T-helper 9 cell (primary cell): ENCODE data around the gene GOLPH3.
"Not testable (repeated sequence)": the region's sequence is repeated elsewhere in the genome, so short reads cannot be mapped to it uniquely, and the experiment has no call there.

ENCODE experiments used
- DNase-seq: peaks from one replicate; pipeline ENCODE4 v3.0.0-alpha.2; 2020
- total RNA-seq, 2 donors: gene quantifications; one replicate each; lab custom pipeline; 2026; lab: John Stamatoyannopoulos, UW

GOLPH3 gene
- 94.1 to 133 reads per million in 2 donors for total RNA-seq

GRCh38 chr5:32174011-32174870, at the start of gene GOLPH3:
TSS of gene GOLPH3 (minus strand) at chr5:32174319. CDS start at chr5:32174034, 285 bp downstream.
- DNase-seq, result peak; percentile 90

DNA sequence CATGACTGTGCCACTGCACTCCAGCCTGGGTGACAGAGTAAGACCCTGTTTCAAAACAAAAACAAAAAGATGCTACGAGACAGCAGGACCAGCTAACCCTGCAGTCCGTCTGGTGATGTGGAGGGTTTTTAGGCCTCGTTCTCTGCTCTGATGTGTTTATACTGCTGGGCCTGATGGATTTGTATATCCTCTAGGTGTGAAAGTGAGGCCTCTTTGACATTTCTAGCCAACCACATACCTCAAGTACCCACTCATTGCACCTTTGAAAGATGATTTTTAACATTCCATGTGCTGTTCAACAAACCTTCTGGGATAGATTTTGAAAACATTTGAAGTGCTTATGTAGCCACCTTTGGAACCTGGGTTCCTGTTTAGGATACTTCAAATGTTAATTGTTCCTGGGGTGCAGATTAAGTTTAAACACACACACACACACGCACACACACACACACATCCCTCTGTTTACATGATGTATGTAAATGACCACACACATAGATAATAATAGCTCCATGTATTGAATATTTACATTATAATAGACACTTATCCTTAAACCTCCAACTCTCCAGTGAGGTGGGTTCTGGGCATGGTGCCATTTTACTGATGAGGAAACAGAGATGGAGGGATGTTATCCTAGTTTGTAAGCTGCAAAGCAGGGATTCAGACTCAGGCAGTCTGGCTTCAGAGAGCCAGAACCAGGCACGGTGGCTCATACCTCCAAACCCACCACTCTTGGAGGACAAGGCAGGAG, 48.8 kb upstream of the GOLPH3 start:
- no peak for DNase-seq

DNA sequence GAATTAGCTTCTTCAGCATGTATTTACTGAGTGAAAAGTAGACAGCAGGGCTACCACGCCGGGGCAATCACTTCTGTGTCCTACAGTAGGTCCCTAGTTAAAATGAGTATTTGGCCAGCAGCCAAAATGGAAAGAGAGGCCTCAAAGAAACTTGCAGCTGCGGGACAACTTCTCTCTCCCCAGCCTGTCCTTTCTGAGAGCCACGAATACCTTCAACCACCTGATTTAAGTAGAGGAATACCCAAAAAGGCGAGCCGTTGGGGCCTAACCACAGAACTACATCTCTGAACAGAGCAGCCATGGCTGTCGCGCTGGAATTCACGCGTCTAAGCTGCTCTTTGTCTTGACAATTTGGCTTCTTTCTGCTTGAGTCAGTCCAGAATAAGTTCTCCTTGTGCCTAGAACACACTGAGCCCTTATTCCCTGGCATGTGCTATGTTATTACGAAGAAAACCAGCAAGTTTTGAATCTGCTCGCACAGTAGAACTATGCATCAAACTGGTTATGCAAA, 43.8 kb upstream of the GOLPH3 start:
- DNase-seq, result no peak

DNA sequence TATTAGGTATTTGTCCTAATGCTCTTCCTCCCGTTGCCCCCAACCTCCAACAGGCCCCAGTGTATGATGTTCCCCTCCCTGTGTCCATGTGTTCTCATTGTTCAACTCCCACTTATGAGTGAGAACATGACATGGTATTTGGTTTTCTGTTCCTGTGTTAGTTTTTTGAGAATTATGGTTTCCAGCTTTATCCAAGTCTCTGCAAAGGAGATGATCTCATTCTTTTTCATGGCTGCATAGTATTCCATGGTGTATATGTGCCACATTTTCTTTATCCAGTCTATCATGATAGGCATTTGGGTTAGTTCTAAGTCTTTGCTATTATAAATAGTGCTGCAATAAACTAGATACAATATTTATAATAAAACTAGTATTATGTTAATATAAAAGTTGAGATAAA, 40.2 kb upstream of the GOLPH3 start:
- DNase-seq, result not testable (repeated sequence)

- DNase-seq, result no peak
These were observed 36.0 kb upstream of the GOLPH3 start for GRCh38 chr5:32210151-32210550.

GRCh38 chr5:32208837-32209236, 34.7 kb upstream of the GOLPH3 start:
- not testable (repeated sequence) for DNase-seq

GRCh38 chr5:32207355-32207634, 33.2 kb upstream of the GOLPH3 start:
- DNase-seq, result no peak

DNA sequence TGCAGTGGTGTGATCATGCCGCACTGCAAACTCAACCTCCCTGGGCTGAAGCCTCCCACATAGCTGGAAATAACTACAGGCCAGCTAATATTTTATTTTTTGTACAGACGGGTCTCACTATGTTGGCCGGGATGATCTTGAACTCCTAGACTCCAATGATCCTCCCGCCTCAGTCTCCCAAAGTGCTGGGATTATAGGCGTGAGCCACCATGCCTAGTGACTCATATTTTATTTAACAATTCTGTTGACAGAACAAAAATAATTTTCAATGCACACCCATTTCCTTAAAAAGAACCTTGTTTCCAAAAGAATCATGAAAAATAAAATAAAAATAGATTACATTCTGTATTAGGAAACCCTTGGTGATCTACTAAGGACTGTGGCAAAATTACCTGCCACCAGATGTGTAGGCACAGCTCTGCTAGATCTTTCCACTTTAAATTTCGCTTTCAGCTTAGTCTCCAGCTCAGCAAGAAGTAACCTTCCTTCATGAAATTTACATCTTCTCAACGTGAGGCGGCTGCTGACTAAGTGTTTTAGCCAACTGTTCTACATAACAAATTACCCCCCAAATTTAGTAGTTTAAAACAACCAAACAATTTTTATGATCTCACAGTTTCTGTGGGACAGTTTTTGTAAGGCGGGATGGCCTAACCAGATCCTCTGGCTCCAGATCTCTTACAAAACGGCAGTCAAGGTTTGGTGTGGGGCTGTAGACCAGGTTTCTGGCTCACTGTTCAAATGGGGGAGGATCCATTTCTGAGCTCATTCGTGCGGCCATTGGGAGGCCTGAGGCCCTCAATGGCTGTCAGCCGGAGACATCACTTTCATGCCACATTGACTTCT, 32.6 kb upstream of the GOLPH3 start:
- DNase-seq, result no peak

- DNase-seq, result no peak
These were observed 31.9 kb upstream of the GOLPH3 start for GRCh38 chr5:32206053-32206452.

GRCh38 chr5:32202394-32202793, 28.3 kb upstream of the GOLPH3 start:
- DNase-seq, result no peak

DNA sequence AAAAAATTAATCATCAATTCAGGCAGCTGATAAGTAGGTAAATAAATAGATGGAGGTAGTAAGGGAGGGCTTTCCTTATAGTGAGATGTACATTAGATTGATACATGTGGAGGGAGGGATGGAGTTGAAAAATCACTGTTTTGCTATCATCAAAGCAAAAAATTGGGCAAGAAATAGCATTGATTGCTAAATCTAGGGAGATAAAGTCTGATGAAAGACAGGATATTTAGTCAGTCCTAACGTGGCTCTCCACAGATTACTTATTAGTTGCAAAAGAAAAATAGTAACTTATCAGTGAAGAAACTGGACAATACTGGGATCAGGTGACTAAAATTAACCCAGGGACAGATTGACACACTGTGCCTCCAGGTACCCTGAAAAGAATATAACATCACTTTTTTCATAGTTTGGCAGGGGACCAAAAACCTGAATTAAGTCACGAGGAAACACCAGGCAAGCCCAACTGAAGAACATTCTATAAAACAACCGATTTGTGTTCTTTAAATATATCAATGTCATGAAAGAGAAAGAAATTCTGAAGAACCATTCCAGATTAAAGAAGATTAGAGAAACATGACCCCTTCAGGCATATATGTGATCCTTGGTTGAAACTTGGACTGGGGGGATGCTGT, 27.1 kb upstream of the GOLPH3 start:
- no peak for DNase-seq

GRCh38 chr5:32197032-32197431, 22.9 kb upstream of the GOLPH3 start:
- DNase-seq, result no peak

GRCh38 chr5:32195265-32195664, 21.1 kb upstream of the GOLPH3 start:
- no peak for DNase-seq

DNA sequence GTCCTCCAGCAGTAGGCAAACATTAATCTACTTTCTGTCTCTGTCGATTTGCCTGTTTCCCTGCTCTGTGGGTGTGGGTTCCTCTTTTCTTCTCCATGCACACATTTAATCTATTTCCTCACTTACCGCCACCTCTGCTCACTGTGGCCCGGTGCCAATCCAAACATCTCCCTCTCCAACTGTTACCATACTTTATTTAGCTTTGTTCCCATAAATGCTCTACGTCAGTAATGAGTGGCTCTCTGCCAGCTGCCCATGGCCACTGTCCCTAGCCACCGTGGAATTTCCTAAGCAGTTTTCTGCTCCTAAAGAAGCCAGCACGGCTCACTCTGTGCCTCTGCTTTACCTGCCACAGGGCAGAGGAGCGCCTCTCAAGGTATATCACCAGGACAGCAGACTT, 19.5 kb upstream of the GOLPH3 start:
- DNase-seq, result no peak

GRCh38 chr5:32190095-32190494, 16.0 kb upstream of the GOLPH3 start:
- DNase-seq, result no peak

DNA sequence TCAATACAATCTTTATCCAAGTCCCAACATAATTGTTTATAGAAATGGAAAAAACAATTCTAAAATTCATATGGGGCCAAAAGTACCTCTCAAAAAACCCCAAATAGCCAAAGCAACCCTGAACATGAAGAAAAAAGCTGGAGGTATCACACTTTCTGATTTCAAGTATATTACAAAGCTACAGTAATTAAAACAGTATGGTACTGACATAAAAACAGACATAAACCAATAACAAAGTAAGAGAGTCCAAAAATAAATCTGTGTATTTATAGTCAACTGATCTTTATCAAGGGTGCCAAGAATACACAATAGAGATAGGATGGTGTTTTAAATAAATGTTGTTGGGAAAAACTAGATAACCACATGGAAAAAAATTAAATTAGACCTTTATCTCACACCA, 13.6 kb upstream of the GOLPH3 start:
- DNase-seq, result no peak

DNA sequence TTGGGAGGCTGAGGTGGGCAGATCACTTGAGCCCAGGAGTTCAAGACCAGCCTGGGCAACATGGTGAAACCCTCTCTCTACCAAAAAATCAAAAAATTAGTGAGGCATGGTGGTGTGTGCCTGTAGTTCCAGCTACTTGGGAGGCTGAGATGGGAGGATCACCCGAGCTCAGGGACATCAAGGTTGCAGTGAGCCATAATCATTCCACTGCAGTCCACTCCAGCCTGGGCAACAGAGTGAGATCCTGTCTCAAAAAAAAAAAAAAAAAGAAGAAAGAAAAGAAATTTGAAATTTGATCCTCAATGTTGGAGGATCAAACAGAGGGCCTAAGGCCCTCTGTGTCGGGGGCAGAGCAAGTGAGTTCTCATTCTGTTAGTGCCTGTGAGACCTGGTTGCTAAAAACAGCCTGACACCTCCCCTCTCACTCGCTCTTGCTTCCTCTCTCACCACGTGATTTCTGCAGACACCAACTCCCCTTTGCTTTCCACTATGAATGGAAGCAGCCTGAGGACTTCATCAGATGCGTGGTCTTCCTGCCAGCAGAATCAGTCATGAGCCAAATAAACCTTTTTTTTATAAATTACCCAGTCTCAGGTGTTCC, 8.4 kb upstream of the GOLPH3 start:
- no peak for DNase-seq

DNA sequence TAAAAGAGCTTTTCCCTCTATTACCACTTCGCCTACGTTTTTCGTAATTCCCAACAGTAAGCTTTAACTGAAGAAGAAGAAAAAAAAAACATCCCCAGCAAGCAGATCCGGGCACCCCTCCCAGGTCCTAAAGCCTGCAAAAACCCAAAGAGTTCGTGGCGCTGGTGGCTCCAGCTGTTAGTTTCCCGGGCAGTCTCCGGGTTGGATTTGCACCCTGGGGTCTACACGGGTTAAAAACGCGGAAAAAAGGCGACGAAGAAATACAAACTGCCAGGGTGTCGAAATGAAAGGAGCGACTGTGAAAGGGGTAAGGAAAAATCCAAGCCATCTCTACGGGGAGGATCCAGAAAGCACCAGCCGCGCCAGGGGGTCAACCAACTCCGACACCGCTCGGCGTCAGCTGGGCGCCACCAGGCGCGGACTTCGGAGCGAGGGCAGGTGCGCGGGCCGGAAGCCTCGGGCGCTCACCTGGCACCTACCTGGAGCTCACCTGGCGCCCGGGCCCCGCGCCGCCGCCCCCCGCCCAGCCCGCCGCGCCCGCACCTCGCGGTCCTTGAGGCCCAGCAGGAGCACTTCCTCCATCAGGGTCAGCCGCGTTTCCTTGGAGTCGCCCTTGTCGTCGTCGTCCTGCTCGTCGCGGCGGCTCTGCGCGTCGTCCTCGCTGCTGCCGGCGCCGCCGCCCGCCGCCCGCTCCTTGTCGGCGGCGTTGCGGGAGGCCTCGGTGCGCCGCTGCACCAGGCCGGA, 680 bp downstream of the GOLPH3 start:
- DNase-seq, result peak; percentile 21

DNA sequence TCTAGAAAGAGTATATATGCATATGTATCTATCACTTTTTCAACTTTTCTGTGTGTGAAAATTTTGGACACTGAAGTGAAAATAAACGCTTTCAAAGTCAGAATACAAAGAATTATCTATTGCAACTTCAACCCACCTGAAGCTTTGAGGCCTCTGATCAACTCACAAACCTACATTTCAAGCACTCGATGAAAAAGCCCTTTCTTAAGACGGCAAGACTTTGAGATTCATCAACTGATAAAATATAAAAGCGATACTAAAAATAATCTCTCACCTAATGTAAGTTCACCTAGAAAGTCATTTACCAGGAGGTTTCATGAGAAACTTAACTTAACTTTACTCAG, 1.2 kb downstream of the GOLPH3 start:
- DNase-seq, result no peak

DNA sequence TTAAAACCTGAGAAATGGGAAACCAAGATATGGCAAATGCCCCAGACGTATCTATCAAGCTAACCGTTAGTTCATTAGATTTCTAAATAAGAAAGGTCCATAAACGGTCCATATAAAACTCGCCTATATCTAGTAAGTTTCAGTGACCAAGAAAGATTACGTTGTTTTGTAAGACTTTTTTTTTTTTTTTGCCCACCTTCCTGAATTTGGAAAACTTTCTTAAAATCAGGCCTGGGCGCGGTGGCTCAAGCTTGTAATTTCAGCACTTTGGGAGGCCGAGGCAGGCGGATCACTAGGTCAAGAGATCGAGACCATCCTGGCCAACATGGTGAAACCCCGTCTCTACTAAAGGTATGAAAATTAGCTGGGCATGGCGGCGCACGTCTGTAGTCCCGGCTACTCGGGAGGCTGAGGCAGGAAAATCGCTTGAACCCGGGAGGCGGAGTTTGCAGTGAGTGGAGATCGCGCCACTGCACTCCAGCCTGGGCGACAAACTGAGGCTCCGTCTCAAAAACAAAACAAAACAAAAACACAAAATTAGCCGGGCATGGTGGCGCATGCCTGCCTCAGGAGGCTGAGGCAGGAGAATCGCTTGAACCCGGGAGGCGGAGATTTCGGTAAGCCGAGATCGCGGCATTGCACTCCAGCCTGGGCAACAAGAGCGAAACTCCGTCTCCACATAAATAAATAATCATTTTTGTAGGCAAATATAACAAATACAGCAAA, 1.8 kb downstream of the GOLPH3 start:
- not testable (repeated sequence) for DNase-seq
